Stimulated activated CD8-positive, alpha-beta memory T cell treated with anti-CD3 and anti-CD28 coated beads, Interleukin-15, amount 100 ng/mL, for 1 hour (primary cell): Measurements from ENCODE around the gene HEY2.
"Not testable (repeated sequence)": the region's sequence is repeated elsewhere in the genome, so short reads cannot be mapped to it uniquely, and the experiment has no call there.

Experiments
- DNase-seq: peaks from one replicate; pipeline ENCODE4 v3.0.0-alpha.2; 2020; ENCODE audit warnings: low read depth

Gene HEY2

GRCh38 chr6:125769147-125769783 is 19.8 kb downstream of the HEY2 start:
- DNase-seq: no peak

GRCh38 chr6:125773387-125774341 is 24.2 kb downstream of the HEY2 start:
- no peak for DNase-seq

GRCh38 chr6:125776107-125776826 is 26.8 kb downstream of the HEY2 start:
- DNase-seq: not testable (repeated sequence)

GRCh38 chr6:125779924-125780539 is 30.6 kb downstream of the HEY2 start:
- peak; percentile 80 for DNase-seq

GRCh38 chr6:125780540-125781313 is 31.3 kb downstream of the HEY2 start:
- peak; percentile 26 for DNase-seq

- no peak for DNase-seq
Measured at GRCh38 chr6:125781314-125781868, 32.0 kb downstream of the HEY2 start.

GRCh38 chr6:125784365-125784764 is 34.9 kb downstream of the HEY2 start:
- DNase-seq: no peak

- DNase-seq: no peak
Measured at GRCh38 chr6:125787791-125788190, 38.4 kb downstream of the HEY2 start.

- DNase-seq: no peak
Measured at GRCh38 chr6:125789167-125789566, 39.7 kb downstream of the HEY2 start.

- no peak for DNase-seq
Measured at GRCh38 chr6:125789576-125790357, 40.3 kb downstream of the HEY2 start.

GRCh38 chr6:125790358-125791150 is 41.1 kb downstream of the HEY2 start, which contains the start of gene NCOA7:
Gene NCOA7, plus strand, starts transcription at chr6:125790960. Its CDS starts 24,395 bp downstream, at chr6:125815355.
- peak; percentile 56 for DNase-seq

GRCh38 chr6:125791151-125791819 is 41.9 kb downstream of the HEY2 start:
- DNase-seq: peak; percentile 11

- DNase-seq: no peak
Measured at GRCh38 chr6:125791820-125792165, 42.4 kb downstream of the HEY2 start.

- no peak for DNase-seq
Measured at GRCh38 chr6:125792172-125792571, 42.7 kb downstream of the HEY2 start.

- DNase-seq: no peak
Measured at GRCh38 chr6:125792680-125793079, 43.2 kb downstream of the HEY2 start.

- DNase-seq: no peak
Measured at GRCh38 chr6:125793280-125793679, 43.8 kb downstream of the HEY2 start.

- DNase-seq: no peak
Measured at GRCh38 chr6:125793863-125794262, 44.4 kb downstream of the HEY2 start.

GRCh38 chr6:125794342-125795137 is 45.1 kb downstream of the HEY2 start:
- DNase-seq: no peak
